Activated T-helper 2 cell treated with anti-CD3 and anti-CD28 coated beads, Interferon-gamma antibody, Interleukin-2, Interleukin-4, amounts not matched to agents 10 μg/mL and 5 μg/mL and 100 μg/mL, durations not matched to agents 14 hours and 24 hours and 36 hours (primary cell): Measurements from ENCODE around the gene GRHL1. TPM values are rescaled to one million over a fixed set of nuclear protein-coding genes. Genes with fewer than 3 reads are reported as not detected.

Experiments used
- DNase-seq: peaks from one replicate; pipeline ENCODE4 v3.0.0; 2021; ENCODE audit warnings: low spot score
- H3K27ac Mint-ChIP-seq: one replicate; pipeline ENCODE4 v1.8.0; 2021; ENCODE audit warnings: mixed read lengths
- H3K27me3 Mint-ChIP-seq: one replicate; pipeline ENCODE4 v1.8.0; 2021; ENCODE audit warnings: low read depth, mixed read lengths
- H3K36me3 Mint-ChIP-seq: one replicate; pipeline ENCODE4 v1.8.0; 2021; ENCODE audit warnings: low read depth, mixed read lengths
- H3K4me1 Mint-ChIP-seq: one replicate; pipeline ENCODE4 v1.8.0; 2021; ENCODE audit warnings: low read depth, mixed read lengths
- H3K4me3 Mint-ChIP-seq: one replicate; pipeline ENCODE4 v1.8.0; 2021; ENCODE audit warnings: low read depth, mild to moderate bottlenecking, moderate library complexity, mixed read lengths
- H3K9me3 Mint-ChIP-seq: one replicate; pipeline ENCODE4 v1.8.0; 2021; ENCODE audit warnings: mixed read lengths
- intact Hi-C: fragments of 100-400 bp; cut with micrococcal nuclease; formaldehyde crosslinking; loops from one replicate; pipeline ENCODE4 v1.15.1; 2023
- total RNA-seq: library from RNA; stranded (reverse); gene quantifications from 2 replicates; pipeline ENCODE4 v1.2.3, GENCODE V29; 2022

Gene GRHL1
- total RNA-seq, 1 donor from 2014 or later, result 1.4 TPM

DNA sequence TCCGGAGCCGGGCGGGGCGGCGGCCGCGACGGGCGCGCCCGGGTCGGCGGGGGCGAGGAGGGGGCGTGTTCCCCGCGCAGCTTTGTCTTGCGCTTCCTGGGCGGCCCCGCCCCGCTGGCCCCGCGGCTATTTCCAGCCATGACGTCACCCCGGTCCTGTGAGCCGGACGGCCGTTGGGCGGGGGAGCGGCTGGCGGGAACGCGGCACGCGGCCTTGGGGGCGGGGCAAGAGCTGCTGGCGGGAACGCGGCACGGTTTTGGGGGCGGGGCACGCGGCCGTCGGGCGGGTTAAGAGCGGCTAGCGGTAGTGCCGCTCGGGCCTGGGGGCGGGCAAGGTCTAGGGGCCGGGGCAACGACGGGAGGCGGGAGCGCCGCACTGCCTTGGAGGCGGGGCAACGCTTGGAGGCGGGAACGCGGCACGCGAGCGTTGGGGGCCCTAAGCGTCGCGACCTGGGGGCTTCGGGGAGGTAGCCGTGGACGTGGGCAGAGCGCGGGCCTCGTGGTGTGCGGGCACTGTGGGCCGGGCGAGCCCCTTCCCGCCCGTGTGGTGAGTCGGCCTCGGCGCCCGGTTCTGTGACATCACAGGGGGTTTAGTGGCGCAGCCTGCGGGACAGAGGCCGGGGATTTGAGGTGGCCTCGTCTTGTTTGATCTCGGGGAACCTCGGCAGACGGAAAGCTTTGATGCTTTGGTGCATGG, 92.6 kb downstream of the GRHL1 start:
- peaks cover 16% of the 10 kb centered on the region for H3K27me3 Mint-ChIP-seq
- peaks cover 16% of the 10 kb centered on the region for H3K4me1 Mint-ChIP-seq
- H3K9me3 Mint-ChIP-seq, result no peaks in the 10 kb centered on the region
- peaks cover 12% of the 10 kb centered on the region for H3K36me3 Mint-ChIP-seq
- H3K27ac Mint-ChIP-seq, result peak overlapping the region; percentile 60
- intact Hi-C loops, result loop anchor here (1.0 to 10.0 kb wide), 3 partner anchors 76 to 489 kb away; partner anchors contain the start of genes ADAM17 and TAF1B
- peak overlapping the region; percentile 71 for H3K4me3 Mint-ChIP-seq
- DNase-seq, result peak; percentile 88

DNA sequence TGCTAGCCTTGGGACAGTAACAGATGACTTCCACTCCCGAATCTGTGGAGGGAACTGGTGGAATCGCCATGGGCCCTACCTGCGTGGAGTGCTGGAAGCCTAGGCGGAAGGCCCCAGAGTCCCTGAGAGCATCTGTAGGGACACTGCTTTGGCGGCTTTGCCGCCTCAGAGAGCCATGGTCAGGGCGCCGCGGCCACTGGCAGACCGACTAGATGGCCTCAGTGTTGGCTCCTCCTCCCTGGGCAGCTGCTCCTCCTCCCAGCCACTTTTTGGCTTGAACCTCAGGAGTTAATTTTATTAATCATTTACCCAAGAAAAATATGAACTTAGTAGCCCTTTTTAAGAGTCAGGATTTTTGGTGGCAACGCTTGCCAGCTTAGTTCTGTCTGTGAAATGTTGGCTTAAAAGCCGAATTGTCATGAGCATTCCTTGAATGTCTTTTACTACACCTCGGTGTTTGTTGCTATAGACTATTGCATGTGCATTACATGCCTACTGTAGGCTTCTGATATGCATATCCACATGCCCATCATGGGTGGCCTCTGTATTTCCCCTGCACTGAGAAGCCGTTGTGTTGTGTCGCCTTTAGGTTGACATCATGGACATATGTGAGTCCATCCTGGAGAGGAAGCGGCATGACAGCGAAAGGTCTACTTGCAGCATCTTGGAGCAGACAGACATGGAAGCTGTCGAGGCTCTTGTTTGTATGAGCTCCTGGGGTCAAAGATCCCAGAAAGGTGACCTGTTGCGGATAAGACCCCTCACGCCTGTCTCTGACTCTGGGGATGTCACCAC, 94.3 kb downstream of the GRHL1 start:
- H3K4me3 Mint-ChIP-seq, result peak overlapping the region; percentile 40
- no peak overlapping the region for H3K27ac Mint-ChIP-seq
- peaks cover 8% of the 10 kb centered on the region for H3K27me3 Mint-ChIP-seq
- peaks cover 16% of the 10 kb centered on the region for H3K4me1 Mint-ChIP-seq
- intact Hi-C loops, result loop anchor here (10.0 kb wide), 1 partner anchor 491 kb away; the partner anchor contains the start of gene ADAM17
- no peaks in the 10 kb centered on the region for H3K9me3 Mint-ChIP-seq
- peaks cover 12% of the 10 kb centered on the region for H3K36me3 Mint-ChIP-seq
- DNase-seq, result no peak

DNA sequence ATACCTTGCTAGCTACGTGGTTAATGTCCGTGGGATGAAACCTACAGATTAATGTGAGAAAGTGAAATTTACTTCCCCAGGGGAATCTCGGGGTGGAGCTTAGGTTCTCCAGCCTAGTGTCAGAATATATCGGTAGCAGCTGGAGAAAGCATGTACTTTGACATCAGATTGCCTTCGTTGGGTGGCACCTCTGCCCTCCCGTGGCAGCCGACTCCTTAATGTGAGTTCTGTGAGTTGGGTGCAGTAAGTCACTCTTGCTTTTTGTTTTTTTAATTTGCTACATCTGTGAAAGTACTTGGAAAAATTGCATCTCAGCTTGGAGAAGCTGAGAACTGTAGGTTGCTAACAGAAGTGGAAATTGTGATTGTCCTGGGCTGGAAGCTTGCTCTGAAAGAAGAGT, 95.4 kb downstream of the GRHL1 start:
- intact Hi-C loops, result loop anchor here (10.0 kb wide), 1 partner anchor 492 kb away; the partner anchor contains the start of gene ADAM17
- Mint-ChIP-seq H3K4me3 (no peak overlapping the region), H3K9me3 (no peaks in the 10 kb centered on the region), H3K36me3 (peaks cover 13% of the 10 kb centered on the region), H3K27me3 (no peaks in the 10 kb centered on the region), H3K4me1 (peaks cover 16% of the 10 kb centered on the region), H3K27ac (no peak overlapping the region)
- no peak for DNase-seq

DNA sequence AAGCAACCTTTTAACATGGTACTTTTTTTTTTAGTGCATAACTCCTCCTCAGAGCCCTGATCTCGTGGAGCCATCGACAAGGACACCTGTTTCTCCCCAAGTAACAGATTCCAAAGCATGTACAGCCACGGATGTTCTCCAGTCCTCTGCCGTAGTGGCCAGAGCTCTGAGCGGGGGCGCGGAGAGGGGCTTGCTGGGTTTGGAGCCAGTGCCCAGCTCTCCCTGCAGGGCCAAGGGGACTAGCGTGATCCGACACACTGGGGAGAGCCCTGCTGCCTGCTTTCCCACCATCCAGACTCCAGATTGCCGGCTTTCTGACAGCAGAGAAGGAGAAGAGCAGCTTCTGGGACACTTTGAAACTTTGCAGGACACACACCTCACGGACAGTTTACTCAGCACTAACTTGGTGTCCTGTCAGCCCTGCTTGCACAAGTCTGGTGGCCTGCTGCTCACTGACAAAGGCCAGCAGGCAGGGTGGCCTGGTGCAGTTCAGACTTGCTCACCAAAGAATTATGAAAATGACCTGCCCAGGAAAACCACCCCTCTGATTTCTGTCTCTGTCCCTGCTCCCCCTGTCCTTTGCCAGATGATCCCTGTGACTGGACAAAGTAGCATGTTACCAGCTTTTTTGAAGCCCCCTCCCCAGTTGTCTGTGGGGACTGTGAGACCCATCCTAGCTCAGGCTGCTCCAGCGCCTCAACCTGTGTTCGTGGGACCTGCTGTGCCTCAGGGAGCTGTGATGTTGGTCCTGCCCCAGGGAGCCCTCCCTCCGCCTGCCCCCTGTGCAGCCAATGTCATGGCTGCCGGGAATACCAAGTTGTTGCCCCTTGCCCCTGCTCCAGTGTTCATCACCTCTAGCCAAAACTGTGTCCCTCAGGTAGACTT, 96.4 kb downstream of the GRHL1 start:
- DNase-seq, result no peak
- intact Hi-C loops, result loop anchor here (1.0 to 10.0 kb wide), 3 partner anchors 64 to 493 kb away; partner anchors contain the start of gene ADAM17
- H3K36me3 Mint-ChIP-seq, result peaks cover 18% of the 10 kb centered on the region

DNA sequence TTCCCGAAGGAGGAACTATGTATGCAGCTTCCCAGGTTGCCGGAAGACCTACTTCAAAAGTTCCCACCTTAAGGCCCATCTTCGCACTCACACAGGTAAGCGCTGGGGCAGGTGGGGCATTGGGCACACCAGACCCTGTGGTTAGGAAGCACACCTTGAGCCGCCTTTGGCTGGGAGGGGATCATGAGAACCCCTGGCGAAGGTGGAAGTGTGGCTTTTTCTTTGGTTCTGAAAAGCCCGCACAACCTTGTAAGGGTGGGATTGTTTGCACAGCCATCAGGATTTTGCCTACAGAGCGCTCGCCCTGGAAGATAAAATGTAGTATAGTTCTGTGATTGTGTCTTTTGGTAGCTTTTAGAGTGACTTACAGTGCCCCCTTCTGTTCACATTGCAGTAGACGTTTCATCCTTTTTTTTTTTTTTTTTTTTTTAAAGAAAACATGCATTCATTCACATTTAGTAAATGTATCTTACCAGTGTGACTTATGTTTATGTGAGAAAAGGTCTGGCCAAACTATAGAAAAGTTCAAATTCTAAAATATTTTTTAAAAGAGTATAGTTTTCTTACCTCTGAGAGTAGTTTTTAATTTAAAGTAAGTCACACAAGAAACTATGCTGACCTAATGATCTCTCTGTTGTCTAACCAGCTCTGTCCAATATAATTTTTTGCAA, 97.1 kb downstream of the GRHL1 start:
- Mint-ChIP-seq H3K36me3 (peaks cover 25% of the 10 kb centered on the region), H3K27ac (no peak overlapping the region), H3K4me3 (no peak overlapping the region), H3K9me3 (no peaks in the 10 kb centered on the region), H3K4me1 (peaks cover 13% of the 10 kb centered on the region), H3K27me3 (no peaks in the 10 kb centered on the region)
- intact Hi-C loops, result loop anchor here (1.0 to 10.0 kb wide), 3 partner anchors 64 to 494 kb away; partner anchors contain the start of gene ADAM17
- DNase-seq, result no peak

More for the DNA sequence above, 96.4 kb downstream of the GRHL1 start:
- H3K9me3 Mint-ChIP-seq, result no peaks in the 10 kb centered on the region
- H3K4me1 Mint-ChIP-seq, result peaks cover 13% of the 10 kb centered on the region
- H3K27me3 Mint-ChIP-seq, result no peaks in the 10 kb centered on the region
- no peak overlapping the region for H3K27ac Mint-ChIP-seq
- no peak overlapping the region for H3K4me3 Mint-ChIP-seq

Other genes starting within 250 kb of the GRHL1 start
- gene TAF1B, start 108.2 kb upstream of the GRHL1 start, total RNA-seq, result 29.3 and 32.4 TPM in 2 replicates
- 7.9 and 9.2 TPM in 2 replicates for gene KLF11, start 91.9 kb downstream of the GRHL1 start, total RNA-seq
- gene CYS1, start 128.7 kb downstream of the GRHL1 start, total RNA-seq, result 0.78 and 0.89 TPM in 2 replicates
- gene RRM2, start 171.0 kb downstream of the GRHL1 start, total RNA-seq, result 374 TPM in 2 replicates